ENCODE data around the gene RXRG.

DNA sequence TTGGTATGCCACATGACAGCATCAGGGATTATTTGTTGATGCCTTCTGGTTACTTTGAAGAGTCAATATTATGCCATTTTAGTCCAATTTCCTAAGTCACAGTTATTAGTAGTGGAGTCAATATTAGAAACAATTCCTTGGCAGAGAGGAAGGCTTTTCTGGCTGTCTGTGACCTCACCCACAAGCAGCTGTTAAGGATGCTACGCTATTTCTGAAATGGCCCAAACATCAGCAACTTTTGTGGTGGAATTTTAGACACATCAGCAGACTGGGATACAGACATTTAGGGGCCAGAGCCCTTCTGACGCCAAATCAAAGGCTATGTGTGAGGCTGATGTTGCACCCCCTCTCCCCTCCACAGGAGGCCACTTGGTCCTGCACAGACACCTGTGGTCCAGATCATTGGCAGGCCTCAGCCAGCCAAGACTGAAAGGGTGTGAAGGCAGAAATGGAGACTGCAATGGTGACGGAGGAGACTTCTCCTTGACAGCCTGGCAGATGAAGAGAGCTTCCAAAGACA, 9.2 kb upstream of the RXRG start:
- TF ChIP-seq, protein P1, sequence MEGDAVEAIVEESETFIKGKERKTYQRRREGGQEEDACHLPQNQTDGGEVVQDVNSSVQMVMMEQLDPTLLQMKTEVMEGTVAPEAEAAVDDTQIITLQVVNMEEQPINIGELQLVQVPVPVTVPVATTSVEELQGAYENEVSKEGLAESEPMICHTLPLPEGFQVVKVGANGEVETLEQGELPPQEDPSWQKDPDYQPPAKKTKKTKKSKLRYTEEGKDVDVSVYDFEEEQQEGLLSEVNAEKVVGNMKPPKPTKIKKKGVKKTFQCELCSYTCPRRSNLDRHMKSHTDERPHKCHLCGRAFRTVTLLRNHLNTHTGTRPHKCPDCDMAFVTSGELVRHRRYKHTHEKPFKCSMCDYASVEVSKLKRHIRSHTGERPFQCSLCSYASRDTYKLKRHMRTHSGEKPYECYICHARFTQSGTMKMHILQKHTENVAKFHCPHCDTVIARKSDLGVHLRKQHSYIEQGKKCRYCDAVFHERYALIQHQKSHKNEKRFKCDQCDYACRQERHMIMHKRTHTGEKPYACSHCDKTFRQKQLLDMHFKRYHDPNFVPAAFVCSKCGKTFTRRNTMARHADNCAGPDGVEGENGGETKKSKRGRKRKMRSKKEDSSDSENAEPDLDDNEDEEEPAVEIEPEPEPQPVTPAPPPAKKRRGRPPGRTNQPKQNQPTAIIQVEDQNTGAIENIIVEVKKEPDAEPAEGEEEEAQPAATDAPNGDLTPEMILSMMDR (IDR thresholded peaks at IDR 0.05; ENCODE audit: poor library complexity) = no peak
- no peak for TF ChIP-seq EZH2 (IDR thresholded peaks at IDR 0.05; ENCODE audit: borderline replicate concordance)

All from hepatocyte (in vitro differentiated cells).